K562 (cell line): ENCODE results near the gene GIPC3.

ENCODE experiments used
- ATF3 ChIP-seq, 2 experiments: fragments of 450-650 bp in 1 of 2; sonication (generic) in 1 of 2; formaldehyde crosslinking in 1 of 2; IDR thresholded peaks in 1 of 2; conservative IDR thresholded peaks in 1 of 2; 2 replicates each; pipeline versions ENCODE4 v1.6.1 to v1.8.1; 2016 to 2023; ENCODE audit warnings: mild to moderate bottlenecking in 2 of 2, moderate library complexity in 2 of 2, inconsistent platforms in 1 of 2, missing genetic modification reagents in 1 of 2
- CEBPG ChIP-seq, 3 experiments: fragments of 200-800 bp in 1 of 3; sonication (Bioruptor generic) in 1 of 3; sonication (generic) in 1 of 3; formaldehyde crosslinking in 1 of 3; IDR thresholded peaks in 2 of 3; conservative IDR thresholded peaks in 1 of 3; 2 replicates each; pipeline versions ENCODE4 v1.6.1 to v1.8.0; 2016 to 2022; ENCODE audit warnings: missing compliant biosample characterization in 2 of 3, missing genetic modification characterization in 2 of 3, mild to moderate bottlenecking in 1 of 3, missing genetic modification reagents in 1 of 3
- CTCF ChIP-seq, 3 experiments: IDR thresholded peaks in 2 of 3; conservative IDR thresholded peaks in 1 of 3; 2 replicates each; pipeline ENCODE4 v1.5.1; 2011 to 2012; ENCODE audit warnings: low read length in 3 of 3, mild to moderate bottlenecking in 3 of 3, control low read depth in 2 of 3, improper control_type of control experiment in 1 of 3, inconsistent platforms in 1 of 3, low read depth in 1 of 3, mixed read lengths in 1 of 3, moderate library complexity in 1 of 3; ENCODE audit not compliant: insufficient read depth in 2 of 3
- ESRRA ChIP-seq: fragments of 450-650 bp; IDR thresholded peaks from 2 replicates; pipeline ENCODE4 v1.6.1; 2014; ENCODE audit warnings: low read depth, mild to moderate bottlenecking, moderate library complexity, borderline replicate concordance
- EZH2 ChIP-seq: IDR thresholded peaks from 2 replicates; pipeline ENCODE4 v1.6.1; 2012; ENCODE audit warnings: low read depth, mild to moderate bottlenecking, inconsistent platforms, low read length, borderline replicate concordance
- NFIC ChIP-seq: fragments of 450-650 bp; IDR thresholded peaks from 2 replicates; pipeline ENCODE4 v1.6.1; 2017; ENCODE audit warnings: mild to moderate bottlenecking, inconsistent platforms
- NFIX ChIP-seq: fragments of 250-450 bp; sonication (Bioruptor Pico); IDR thresholded peaks from 2 replicates; pipeline ENCODE4 v1.4.0; 2020; ENCODE audit warnings: low read depth, mild to moderate bottlenecking, moderate library complexity
- RAD21 ChIP-seq, 2 experiments: fragments of 250-450 bp in 1 of 2; fragments of 450-650 bp in 1 of 2; sonication (Bioruptor Pico) in 1 of 2; formaldehyde crosslinking in 1 of 2; IDR thresholded peaks in 1 of 2; conservative IDR thresholded peaks in 1 of 2; 2 replicates each; pipeline versions ENCODE4 v1.4.0 to v1.8.0; 2020 to 2022; ENCODE audit warnings: mild to moderate bottlenecking in 2 of 2, moderate library complexity in 1 of 2
- TF ChIP-seq, protein P1 (sequence below): fragments of 250-450 bp; sonication (Bioruptor Pico); IDR thresholded peaks from 2 replicates; pipeline ENCODE4 v1.8.0; 2021; ENCODE audit warnings: borderline replicate concordance, mild to moderate bottlenecking, moderate library complexity; ENCODE audit not compliant: poor library complexity, severe bottlenecking

- TF ChIP-seq NFIC (no peak), RAD21 (CRISPR knock-in tag; conservative IDR thresholded peaks at IDR 0.05 in 1 of 2, IDR thresholded peaks at IDR 0.05 in 1 of 2) (no peak), CEBPG (CRISPR knock-in tag; IDR thresholded peaks at IDR 0.05) (no peak), CEBPG (tag; conservative IDR thresholded peaks at IDR 0.05 in 1 of 2, IDR thresholded peaks at IDR 0.05 in 1 of 2) (no peak), CTCF (IDR thresholded peaks at IDR 0.05 in 2 of 3, conservative IDR thresholded peaks at IDR 0.05 in 1 of 3; ENCODE audit: insufficient read depth in 2 of 3, low read depth in 1 of 3, low read length in 3 of 3) (no peak), ATF3 (IDR thresholded peaks at IDR 0.05) (no peak), ATF3 (CRISPR knock-in tag; conservative IDR thresholded peaks at IDR 0.05) (no peak), EZH2 (no peak), ESRRA (no peak), NFIX (no peak)
- TF ChIP-seq, protein P1, sequence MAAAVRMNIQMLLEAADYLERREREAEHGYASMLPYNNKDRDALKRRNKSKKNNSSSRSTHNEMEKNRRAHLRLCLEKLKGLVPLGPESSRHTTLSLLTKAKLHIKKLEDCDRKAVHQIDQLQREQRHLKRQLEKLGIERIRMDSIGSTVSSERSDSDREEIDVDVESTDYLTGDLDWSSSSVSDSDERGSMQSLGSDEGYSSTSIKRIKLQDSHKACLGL: no peak
Observed at GRCh38 chr19:3572855-3573161, 12.5 kb upstream of the GIPC3 start, which contains the start of gene HMG20B.
